NCI-H1105 (cell line): ENCODE results near the gene IFT43.
A peak's percentile ranks its signal among the peaks of the same experiment; 100 is the strongest.

Experiments used
- DNase-seq: peaks from one replicate; lab custom pipeline; 2025; lab: John Stamatoyannopoulos, UW

The IFT43 gene

DNA sequence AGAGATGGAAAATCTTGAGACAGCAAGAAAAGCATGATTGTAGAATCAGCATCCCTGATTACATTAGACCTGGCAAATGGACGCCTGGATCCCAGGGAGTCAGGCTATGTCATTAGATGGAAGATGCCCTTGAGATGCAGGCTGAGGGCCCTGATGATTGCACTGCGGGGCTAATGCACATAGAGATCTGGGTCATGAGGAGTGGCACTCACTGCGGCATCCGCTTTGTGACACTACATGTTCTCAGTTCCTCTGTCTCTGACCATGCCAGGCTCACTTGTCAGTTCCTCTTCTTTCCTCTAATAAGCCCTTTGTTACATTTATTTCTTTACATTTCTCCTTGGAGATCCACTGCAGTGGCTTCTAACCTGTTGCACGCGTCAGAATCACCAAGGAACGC lies 96.1 kb downstream of the IFT43 start:
- DNase-seq = no peak

DNA sequence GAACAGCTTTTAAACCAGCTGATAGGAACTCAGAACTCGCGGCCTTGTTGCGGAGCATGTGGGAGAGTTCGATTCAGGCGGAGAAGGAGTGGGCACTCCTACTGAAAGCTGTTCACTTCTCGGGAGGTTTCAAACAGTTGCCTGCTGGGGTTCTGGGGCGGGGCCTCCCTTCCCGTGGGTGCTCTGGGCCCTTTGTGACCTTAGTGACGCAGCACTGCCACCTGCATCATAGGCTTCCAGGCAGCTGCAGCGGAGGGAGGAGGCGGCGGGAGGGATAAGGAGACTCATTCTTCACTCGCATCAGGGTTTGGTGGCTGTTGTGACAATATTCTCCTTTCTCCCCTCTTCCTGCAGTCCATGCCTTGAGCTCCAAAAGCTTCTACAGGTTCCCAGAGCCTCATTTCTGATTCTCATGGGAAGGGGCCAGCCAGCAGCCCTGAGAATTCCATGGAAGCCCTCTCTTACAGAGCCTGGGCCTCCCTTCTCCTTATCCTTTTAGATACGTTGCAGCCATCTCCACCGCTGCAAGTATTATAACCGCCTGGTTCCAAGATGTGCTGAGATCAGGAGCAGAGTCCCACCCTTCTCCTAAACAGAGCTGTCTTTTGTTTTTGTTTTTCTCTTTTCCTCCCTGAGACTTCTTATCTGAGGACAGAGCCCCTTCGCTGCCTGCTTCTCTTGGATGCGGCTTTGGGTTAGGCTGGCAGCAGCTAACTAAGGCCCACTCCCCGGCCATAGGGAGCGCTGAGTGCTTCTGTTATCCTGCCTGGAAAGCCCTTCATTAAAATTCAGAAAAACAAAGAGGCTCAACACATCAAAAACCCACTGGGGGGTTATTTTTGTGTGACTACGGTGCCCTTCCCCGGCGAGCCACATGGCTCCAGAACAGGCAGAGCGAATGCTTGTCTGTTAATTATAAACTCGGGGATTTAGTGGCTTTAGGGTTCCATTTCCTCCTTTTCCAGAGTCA lies 98.5 kb downstream of the IFT43 start:
- no peak for DNase-seq

DNA sequence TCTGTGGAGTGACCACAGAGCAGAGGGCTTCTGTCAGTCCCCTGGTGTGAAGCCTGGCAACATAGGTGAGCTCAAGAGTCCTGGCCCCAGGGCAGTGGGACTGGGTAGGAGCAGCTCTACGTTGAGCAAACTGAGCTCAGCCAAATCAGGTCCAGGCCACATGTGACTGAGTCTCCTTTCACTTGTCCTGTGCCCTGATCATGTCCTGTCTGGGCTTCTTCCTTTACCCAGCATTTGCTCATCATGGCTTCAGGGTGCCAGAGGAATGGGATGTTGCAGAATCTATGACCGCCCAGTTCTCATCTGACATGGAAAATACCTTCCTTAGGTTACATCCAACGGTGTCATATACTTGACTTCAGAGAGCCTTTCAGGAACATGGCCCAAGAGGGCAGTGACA lies 99.8 kb downstream of the IFT43 start:
- no peak for DNase-seq

DNA sequence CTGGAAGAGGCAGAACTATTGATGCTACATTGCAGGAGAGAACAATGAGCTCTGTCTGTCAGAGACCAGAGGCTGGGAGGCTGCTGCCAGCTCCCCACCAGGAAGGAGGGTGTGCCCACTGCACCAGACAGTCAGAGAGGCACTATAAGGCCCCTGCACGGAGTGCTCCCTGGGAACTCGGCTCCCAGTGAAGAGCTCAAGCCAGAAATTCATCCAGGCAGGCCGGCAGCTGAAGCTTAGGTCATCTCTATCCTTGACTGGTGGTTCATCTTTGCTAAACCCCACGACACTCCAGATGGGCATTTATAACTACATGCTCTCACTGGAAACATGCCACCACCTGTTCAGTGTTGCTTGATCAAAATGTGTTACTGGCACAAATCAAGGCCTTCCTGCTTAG lies 101.1 kb downstream of the IFT43 start:
- DNase-seq = no peak

DNA sequence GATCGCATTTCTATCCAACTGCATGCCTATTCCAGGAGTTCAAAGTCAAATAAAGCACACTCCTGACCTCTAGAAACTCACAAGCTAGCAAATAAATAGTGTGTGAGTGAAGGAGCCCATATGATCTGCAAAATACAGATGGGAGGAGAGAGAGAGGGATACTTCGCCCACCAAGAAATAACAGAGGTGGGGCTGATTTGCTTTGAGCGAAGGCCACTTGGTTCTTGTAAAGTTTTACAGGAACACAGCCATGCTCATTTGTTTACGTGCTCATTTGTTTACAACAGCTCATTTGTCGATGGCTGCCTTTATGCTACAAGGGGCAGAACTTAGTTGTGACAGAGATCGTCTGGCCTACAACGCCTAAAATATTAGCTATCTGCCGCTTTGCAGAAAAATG lies 102.8 kb downstream of the IFT43 start:
- DNase-seq = no peak

DNA sequence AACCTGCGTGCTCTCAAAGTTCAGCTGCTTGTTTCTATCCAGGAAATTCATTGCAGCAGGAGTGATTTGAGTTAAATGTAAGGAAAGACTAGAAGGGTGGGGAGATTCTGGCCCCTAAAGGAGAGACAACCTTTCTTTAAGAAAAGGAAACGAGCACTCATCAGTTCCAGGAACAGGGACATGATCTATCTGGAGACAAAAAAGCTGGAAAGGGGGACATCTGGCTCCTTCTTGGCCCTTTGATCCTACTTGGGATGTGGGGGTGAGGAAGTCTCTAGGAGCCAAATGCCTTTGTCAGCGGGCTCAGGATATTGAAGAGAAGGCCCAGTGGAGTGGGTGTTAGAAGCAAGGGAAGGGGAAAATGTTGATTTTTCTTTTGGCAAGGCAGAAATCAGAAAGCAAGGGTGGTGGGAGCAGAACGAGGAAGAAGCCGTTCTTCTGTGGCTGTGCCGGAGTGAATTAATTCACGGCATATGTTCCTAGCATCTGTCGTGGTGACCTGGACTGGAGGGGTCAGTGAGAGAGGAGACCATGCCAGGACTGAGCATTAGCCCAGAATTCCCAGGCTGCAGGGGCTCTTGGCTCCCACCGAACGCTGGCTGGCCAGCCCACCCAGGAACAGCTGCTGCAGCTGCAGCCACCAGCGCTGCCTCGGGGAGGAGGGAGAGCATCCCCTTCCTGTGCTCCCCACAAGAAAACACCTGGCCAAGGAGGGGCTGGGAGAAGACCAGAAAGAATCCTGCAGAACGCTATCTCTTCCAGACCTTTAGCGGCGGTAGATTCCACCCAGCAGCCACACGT lies 103.4 kb downstream of the IFT43 start:
- no peak for DNase-seq

DNA sequence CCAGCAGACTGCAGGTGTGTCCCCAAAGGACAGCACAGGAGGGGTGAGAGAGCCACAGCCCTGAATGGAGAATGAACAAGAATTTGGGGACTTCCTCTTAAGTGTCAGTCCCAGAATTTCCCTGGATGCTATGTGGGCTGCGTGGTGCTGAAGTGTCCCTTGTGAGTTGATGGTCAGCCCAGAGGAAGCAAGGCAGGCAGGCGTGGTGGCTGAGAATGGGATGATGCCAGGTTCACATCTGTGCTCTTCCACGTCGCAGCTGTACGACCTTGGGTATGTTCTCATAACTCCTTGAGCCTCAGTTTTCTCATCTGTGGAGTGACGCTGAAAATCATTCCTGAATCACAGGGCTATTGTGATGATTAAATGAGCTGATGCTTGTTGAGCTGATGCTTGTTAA lies 104.0 kb downstream of the IFT43 start:
- DNase-seq = no peak

DNA sequence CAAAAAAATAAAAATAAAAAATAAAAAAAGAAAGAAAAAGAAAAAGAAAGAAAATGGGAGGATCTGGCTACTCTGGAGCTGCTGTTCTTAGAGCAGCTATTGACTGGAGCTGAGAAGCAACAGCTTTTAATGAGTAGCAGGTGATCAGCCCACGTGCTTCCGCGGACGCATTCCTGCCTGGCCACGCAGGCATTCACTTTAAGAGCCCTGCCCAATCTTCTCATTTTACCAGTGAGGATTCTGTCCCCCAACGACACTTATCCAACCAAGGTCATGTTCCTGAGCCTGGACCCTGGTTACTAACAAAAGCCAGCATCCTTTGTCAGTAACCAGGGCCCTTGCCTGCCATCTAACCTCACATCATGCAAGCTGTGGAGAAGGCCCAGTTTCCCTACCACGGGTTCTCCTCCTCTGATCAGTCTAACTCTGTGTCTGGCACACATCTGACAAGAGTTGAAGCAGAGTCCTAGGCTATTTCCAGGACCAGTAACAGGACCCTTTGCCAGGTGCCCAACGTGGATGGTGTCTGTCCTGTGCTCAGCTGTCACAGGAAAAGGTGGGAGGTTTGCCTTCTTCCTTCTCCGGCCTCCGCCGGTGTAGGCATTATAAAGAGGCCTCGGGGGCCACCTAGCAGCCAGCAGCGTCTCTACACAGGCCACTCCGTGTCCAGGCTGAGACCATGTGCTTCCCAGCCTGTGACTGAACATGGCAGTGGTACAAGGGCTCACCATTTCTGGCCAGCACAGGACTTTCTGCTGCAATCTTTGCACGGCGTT lies 105.2 kb downstream of the IFT43 start:
- no peak for DNase-seq

DNA sequence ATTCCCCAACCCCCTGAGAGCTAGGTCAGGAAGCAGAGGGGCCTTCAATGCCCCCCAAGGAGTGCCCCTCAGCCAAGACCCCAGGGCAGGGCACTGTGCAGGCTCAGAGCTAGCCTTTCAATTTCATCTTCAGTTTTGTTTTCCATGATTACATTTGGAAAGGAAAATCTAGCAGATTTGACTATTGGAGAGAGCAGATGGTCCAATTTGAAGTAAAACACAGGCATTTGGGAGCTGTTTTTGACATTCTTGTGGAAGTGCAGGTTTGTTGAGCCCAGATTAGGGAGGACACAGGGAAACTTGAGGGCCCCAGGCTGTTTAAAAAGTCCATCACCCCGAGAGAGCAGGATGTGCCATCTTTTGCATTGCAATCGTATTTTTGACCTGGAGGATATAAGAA lies 107.5 kb downstream of the IFT43 start:
- no peak for DNase-seq

DNA sequence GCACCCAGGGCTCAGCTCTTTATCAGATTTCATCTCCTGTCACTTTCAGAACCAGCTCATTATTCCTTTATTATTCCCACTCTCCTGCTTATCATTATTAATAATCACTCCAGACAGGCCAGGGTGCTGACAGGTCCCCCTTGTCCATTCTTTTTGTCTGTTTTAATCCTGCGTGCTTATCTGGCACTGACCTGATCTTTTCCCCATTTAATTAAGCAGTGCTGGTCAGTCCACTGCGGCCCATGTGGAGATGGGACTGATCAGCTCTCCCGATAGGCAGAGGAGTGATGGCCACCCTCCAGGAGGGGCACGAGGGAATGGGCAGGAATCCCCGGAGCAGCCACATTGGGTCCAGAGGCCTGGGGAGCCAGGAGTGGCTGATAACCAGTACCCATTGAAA lies 110.7 kb downstream of the IFT43 start:
- no peak for DNase-seq

DNA sequence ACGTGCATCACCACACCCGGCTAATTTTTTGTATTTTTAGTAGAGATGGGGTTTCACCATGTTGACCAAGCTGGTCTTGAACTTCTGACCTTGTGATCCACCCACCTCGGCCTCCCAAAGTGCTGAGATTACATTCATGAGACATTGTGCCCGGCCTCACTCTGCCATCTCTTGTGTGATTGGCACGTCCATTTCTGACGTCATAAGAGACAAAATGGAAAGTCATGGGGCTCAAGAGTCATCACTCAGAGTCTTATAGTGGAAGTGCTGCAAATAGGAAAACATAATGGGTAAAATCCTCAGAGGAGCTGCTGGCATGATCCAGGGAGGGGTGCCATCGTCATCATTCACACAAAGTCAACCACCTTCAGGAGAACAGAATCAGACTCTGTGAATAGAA lies 112.0 kb downstream of the IFT43 start:
- DNase-seq = no peak

DNA sequence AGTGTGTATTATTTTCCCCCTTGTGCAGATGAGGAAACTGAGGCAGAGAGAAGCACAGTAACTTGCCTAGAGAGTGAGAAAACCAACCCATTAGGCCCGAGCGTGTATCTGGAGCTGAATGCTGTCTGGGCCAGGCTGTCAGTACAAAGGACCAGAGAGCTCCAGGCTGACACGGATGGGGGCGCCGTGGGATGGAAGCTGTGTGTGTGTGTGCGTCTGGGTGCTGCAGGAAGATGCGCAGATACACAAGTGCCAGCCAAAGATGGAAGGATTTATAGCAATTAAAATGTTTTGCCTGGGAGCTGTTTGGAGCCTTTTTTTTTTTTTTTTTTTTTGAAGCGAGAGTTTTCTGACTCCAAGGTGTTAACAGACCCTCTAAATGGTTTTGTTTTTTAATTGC lies 112.5 kb downstream of the IFT43 start:
- no peak for DNase-seq

DNA sequence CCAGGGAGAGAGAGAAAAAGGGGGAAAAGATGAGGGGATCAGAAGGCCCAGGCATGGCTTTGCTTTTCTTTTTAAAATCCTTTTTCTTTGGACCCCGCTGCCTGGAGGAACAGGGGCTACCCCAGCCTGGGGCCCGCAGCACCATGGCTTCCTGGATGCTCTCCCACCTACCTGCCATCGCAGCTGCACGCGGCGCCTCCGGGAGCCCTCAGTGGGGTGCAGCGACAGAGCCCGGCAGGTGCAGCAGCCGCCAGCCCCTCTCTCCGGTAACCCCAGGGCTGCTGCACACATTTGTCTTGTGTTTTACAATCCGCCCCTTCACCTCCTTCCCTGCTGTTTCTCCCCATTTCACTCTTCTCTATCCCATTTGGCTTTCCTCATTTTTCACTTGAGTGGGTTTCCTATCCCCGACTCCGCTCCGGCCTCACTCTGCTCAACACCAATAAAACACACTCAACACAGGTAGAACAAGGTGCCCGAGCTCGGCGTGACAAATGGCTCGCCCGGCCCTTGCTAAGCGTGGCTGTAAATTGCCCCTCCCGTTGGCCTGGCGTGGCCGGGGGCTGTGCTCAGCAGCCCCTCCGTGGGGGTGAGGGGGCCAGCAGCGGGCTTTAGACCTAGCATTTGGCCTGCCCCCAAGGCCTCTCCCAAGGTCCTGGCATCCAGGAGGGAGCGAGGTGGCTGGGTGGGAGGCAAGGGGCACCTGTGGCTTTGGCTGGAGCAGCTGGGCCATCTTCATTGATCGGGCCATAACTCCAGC lies 113.5 kb downstream of the IFT43 start:
- no peak for DNase-seq

DNA sequence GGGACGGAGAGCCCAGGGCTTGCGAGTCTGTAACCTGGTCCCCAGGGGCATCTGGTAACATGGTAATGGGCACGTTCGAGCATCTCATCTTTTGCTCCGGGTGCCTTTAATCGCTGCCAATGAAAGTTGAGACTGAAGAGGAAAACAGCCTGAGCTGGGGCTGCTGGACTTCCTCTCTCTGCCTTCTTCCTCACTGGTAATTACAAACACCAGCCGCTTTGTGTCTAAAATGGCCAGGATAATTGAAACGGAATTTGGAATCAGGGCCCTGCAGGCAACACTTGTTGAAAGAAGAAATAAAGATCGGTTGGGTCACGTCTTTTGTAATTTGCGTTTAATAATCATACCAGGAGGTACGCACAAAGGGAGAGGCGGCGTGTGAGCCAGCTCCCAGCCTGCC lies 114.7 kb downstream of the IFT43 start:
- DNase-seq = no peak

DNA sequence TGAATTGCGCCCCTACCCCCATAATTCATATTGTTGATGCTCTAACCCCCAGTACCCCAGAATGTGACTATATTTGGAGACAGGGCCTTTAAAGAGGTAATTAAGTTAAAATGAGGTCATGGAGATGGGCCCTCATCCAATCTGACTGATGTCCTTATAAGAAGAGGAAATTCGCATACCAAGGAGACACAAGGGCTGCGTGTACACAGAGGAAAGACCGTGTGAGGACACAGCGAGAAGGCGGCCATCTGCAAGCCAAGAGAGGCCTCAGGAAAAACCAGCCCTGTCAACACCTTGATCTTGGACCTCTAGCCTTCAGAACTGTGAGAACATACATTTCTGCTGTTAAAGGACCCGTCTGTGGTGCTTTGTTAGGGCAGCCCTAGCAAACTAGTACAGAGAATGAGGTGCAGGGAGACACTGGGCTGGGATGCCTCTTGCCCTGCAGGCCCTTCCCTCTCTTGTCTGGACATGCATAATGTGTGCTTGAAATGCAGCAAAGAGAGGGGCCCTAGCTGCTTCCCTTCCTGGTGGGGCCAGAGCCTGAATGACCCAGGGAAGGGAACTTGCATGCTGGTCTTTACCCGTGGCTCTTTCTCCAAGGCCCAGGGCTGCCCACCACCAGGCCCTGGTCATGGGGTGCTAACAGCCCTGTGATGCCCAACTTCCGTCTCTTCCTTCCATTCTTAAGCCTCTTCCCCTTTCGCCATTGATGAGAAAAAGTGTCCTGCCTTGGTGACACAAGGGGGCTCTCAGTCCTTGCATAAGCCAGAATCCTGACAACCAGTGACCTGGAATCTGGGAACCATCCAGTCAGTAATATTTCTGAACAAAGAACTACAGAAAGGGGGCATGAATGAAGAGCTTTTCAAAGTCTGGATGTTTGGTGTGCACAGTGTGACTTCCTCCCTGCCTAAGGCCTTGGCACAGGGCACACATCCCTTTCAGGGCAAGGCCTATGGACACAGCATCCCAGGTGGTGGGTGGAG lies 116.1 kb downstream of the IFT43 start:
- peak; percentile 5 for DNase-seq

DNA sequence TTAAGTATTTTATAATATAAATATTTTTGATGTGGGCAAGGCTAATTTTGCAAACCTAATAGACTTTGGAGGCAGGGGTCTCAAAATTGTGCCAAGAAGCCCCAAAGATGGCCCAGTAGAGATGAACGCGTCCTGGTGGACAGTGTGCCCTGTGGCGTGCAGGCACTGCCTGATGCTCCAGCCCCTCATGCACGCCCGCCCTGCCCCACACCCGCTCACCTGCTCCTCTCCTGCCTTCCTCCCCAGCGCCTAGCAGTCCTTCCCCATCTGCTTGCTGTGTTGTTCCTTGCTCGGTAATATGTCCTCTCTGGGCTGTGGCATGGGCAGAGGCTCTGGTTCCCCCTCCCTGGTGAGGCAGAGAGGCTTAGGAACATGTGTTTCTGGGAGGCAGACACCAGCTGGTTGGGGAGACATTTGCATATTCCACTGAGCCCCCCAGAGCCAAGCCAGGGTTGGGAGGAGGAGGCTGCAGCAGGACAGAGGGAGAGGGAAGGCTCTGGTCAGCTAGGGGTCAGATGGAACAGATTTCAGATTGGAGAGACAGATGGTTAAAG lies 119.3 kb downstream of the IFT43 start:
- DNase-seq = no peak

DNA sequence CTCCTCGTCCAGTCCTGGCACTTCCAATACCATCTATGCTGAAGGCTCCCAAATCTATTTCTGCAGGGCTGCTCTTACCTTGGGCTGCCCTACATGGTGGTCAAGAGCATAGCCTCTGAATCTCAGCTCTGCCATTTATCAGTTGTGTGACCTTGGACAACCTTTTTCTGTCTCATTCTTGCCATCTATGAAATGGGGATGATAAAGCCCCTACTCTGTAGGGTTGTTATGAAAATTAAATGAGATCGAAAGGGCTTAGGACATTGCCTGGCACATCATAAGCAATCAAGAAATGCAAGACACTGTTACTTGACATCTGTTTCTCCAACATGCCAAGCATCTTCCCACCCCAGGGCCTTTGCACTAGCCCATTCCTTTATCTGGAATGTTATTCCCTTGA lies 120.6 kb downstream of the IFT43 start:
- DNase-seq = no peak

DNA sequence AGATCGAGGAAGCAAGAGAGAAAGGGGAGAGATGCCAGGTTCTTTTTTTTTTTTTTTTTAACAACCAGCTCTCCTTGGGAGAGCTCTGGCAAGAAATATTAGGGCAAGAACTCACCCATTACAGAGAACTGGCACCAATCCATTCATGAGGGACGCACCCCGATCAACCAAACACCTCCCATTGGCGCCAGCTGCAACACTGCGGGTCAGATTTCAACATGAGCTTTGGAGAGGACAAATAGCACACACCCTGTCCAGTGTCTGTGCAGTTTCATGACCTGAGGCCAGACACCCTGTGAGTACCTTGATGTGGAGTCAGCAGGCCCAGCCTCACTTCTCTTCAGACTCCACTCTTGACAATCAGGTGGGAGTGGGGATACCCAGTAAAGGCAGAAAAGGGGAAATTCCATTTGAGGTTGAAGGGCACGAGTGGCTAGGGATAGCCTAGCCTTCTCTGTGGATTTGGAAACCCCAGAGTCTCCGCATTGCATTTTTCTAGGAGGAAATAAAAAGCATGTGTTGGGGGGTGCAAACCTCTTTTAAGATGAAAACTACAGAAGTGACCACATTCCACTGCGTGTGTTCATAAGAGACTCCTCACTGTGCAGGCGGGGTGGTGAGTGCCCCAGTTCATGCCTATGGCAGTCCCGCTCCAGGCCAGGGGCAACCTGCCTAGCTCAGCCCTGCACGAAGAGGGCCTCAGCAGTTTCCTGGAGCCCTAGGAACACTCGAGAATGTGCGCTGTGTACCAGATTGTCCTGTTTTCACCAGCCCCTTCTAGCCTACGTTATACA lies 123.7 kb downstream of the IFT43 start:
- no peak for DNase-seq

DNA sequence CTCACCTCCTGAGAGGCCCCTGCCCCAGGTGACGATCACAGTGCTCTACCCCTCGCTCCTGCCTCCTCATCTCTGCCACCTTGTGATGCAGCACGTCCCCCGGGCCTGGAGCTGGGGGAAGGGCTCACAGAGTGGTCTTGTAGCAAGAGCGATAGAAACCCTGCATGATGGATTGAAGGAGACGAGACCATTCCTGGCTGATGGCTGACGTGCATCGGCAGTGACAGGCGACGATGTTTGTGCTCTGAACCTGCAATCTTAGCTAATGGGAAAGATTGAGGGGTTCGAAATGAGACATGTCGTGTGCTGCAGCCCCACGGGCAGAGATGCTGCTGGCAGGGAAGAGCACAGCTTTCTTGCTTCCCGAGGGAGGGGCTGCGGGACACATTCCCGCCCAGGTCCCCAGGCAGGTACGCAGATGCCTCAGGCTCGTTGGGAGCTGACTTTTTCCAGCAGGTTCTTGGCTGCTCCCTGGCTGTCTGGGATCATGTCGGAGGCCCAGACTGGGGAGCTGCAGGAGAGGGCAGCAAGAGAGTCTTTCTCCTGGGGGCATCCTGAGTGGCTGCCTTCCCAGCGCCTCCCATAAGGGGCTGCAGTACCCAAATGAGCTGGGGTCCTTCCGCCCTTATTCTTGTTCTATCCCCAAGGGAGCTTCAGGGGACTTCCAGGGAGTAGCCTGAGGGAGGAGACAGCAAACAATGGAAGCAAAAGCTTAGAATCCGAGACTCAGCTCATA lies 127.5 kb downstream of the IFT43 start:
- DNase-seq = no peak
